Hepatocyte (in vitro differentiated cells): ENCODE data around the gene RALGDS.

Experiments used
- CTCF ChIP-seq: fragments of 200-600 bp; sonication (generic); IDR thresholded peaks from 2 replicates; pipeline ENCODE4 v1.5.1; 2016; ENCODE audit warnings: antibody characterized with exemption, mild to moderate bottlenecking; ENCODE audit not compliant: poor library complexity
- EZH2phosphoT487 ChIP-seq: fragments of 200-600 bp; sonication (generic); IDR thresholded peaks from one replicate; pipeline ENCODE4 v1.6.1; 2018; ENCODE audit warnings: antibody characterized with exemption, mild to moderate bottlenecking, low read depth, moderate library complexity; ENCODE audit not compliant: unreplicated experiment, severe bottlenecking

- TF ChIP-seq CTCF (no peak), EZH2phosphoT487 (no peak)
Measured at GRCh38 chr9:133130685-133131244, 9.7 kb upstream of the RALGDS start.
